ENCODE results near the gene KIF12. TPM values are rescaled to one million over a fixed set of nuclear protein-coding genes. Genes with fewer than 3 reads are reported as not detected.

KIF12 gene
- total and polyA plus RNA-seq, 2 of the 13 experiments (the other 11 are each of a cell fraction or from before 2014, with no cell fraction given) = 1.8 to 12.5 TPM

- TF ChIP-seq STAT6 (CRISPR knock-in tag; IDR thresholded peaks at IDR 0.05; ENCODE audit: borderline replicate concordance) = peak; percentile 99
- TF ChIP-seq ZNF44 (CRISPR knock-in tag; IDR thresholded peaks at IDR 0.05) = peak; percentile 63; the same call in 1 of the 2 replicates
- no peak for TF ChIP-seq E2F2 (CRISPR knock-in tag; IDR thresholded peaks at IDR 0.05; ENCODE audit: borderline replicate concordance)
- no peak for TF ChIP-seq SRSF1 (optimal IDR thresholded peaks at IDR 0.05; ENCODE audit: low read depth, low read length)
- TF ChIP-seq PAXIP1 (CRISPR knock-in tag; conservative IDR thresholded peaks at IDR 0.05) = peak; percentile 99
- TF ChIP-seq PLRG1 (conservative IDR thresholded peaks at IDR 0.05) = no peak
- peak; percentile 99 for TF ChIP-seq MAFF (IDR thresholded peaks at IDR 0.05; ENCODE audit: low read depth, low read length)
- peak; percentile 98; the same call in 1 of the 2 replicates for TF ChIP-seq THYN1 (CRISPR knock-in tag; IDR thresholded peaks at IDR 0.05; ENCODE audit: borderline replicate concordance, low read depth)
- peak; percentile 96; the same call in 1 of the 2 replicates for TF ChIP-seq NRL (CRISPR knock-in tag; IDR thresholded peaks at IDR 0.05; ENCODE audit: borderline replicate concordance)
- no peak for TF ChIP-seq ZEB1 (IDR thresholded peaks at IDR 0.05; ENCODE audit: insufficient replicate concordance, low read depth)
- peak; percentile 45; the same call in 1 of the 2 replicates for TF ChIP-seq ZC3H4 (CRISPR knock-in tag; IDR thresholded peaks at IDR 0.05; ENCODE audit: borderline replicate concordance)
- no peak for TF ChIP-seq ZNF496 (CRISPR knock-in tag; IDR thresholded peaks at IDR 0.05; ENCODE audit: insufficient replicate concordance)
- peak; percentile 69; the same call in 1 of the 2 replicates for TF ChIP-seq MIER3 (CRISPR knock-in tag; IDR thresholded peaks at IDR 0.05; ENCODE audit: borderline replicate concordance)
- no peak for TF ChIP-seq ZNF251 (CRISPR knock-in tag; IDR thresholded peaks at IDR 0.05)
- TF ChIP-seq KLF11 (CRISPR knock-in tag; IDR thresholded peaks at IDR 0.05) = peak; percentile 96
- TF ChIP-seq ZNF788 (CRISPR knock-in tag; IDR thresholded peaks at IDR 0.05; ENCODE audit: borderline replicate concordance) = peak; percentile 98; the same call in 1 of the 2 replicates
- TF ChIP-seq MTA1 (CRISPR knock-in tag; IDR thresholded peaks at IDR 0.05; ENCODE audit: borderline replicate concordance) = peak; percentile 94
- TF ChIP-seq TEAD2 (CRISPR knock-in tag; IDR thresholded peaks at IDR 0.05) = no peak
- TF ChIP-seq MED8 (CRISPR knock-in tag; IDR thresholded peaks at IDR 0.05; ENCODE audit: insufficient replicate concordance) = peak; percentile 99
- TF ChIP-seq ZNF333 (CRISPR knock-in tag; IDR thresholded peaks at IDR 0.05; ENCODE audit: borderline replicate concordance) = peak; percentile 96; the same call in 1 of the 2 replicates
- TF ChIP-seq FOXK2 (IDR thresholded peaks at IDR 0.05) = peak; percentile 81; the same call in 1 of the 2 replicates
- 0 out of 2 replicates have a peak, but pooled peaks have one; percentile 48 for TF ChIP-seq PRMT3 (CRISPR knock-in tag; IDR thresholded peaks at IDR 0.05; ENCODE audit: borderline replicate concordance, low read depth)
Observed at GRCh38 chr9:114078021-114078780, 20.9 kb downstream of the KIF12 start, which contains the start of gene AMBP (continued).
